ENCODE results near the gene GALNT2.

The GALNT2 gene

DNA sequence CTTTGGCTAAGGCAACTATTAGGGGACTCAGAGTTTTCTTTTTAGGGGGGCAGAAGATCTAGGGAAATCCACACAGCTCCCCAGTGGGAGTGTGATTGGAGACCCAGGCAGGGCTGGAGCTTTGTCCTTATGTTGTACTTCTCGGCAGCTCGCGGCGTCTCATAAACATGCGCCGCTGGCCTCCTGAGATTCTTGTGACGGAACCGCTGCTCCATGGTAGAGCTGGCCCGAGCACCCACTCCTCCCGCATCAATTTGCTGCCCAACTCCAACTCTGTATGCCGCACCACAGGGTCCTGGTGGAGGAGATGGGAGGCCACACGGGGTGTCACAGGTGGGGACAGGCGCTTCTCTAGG is 143.9 kb downstream of the GALNT2 start:
- Histone ChIP-seq H4K20me1 (ENCODE audit: insufficient read depth, low read length, poor library complexity, severe bottlenecking) (peaks cover 8% of the 10 kb centered on the region), H3K27me3 (ENCODE audit: insufficient read depth, low read length, poor library complexity, severe bottlenecking) (no peaks in the 10 kb centered on the region), H3K9me3 (ENCODE audit: insufficient read depth, low read depth, low read length) (no peaks in the 10 kb centered on the region), H3K9ac (ENCODE audit: low read depth, low read length, poor library complexity, severe bottlenecking) (no peak overlapping the region), H3F3A (ENCODE audit: low read depth) (no peaks in the 10 kb centered on the region), H3K36me3 (ENCODE audit: insufficient read depth, low read length) (peaks cover 92% of the 10 kb centered on the region), H3K9me2 (replicated peaks; ENCODE audit: low read depth, low read length) (no peaks in the 10 kb centered on the region), H3K4me2 (ENCODE audit: low read depth, low read length, poor library complexity, severe bottlenecking) (no peak overlapping the region), H3K79me2 (ENCODE audit: insufficient read depth, low read length) (peaks cover 99% of the 10 kb centered on the region), H2AFZ (ENCODE audit: low read length) (no peak overlapping the region), H3K4me1 (ENCODE audit: insufficient read depth, low read length, poor library complexity, severe bottlenecking) (peaks cover 68% of the 10 kb centered on the region), H3K4me3 (ENCODE audit: low read length, poor library complexity, severe bottlenecking) (no peak overlapping the region)
- TF ChIP-seq EZH2phosphoT487 (IDR thresholded peaks at IDR 0.05; ENCODE audit: borderline replicate concordance) = no peak
- TF ChIP-seq CTCF (conservative IDR thresholded peaks at IDR 0.05; ENCODE audit: low read length) = no peak

GRCh38 chr1:230211436-230212145 is 144.6 kb downstream of the GALNT2 start:
- Histone ChIP-seq H3K79me2 (ENCODE audit: insufficient read depth, low read length) (peaks cover 99% of the 10 kb centered on the region), H3K4me1 (ENCODE audit: insufficient read depth, low read length, poor library complexity, severe bottlenecking) (peaks cover 71% of the 10 kb centered on the region), H2AFZ (ENCODE audit: low read length) (no peak overlapping the region), H3F3A (ENCODE audit: low read depth) (no peaks in the 10 kb centered on the region), H3K27me3 (ENCODE audit: insufficient read depth, low read length, poor library complexity, severe bottlenecking) (no peaks in the 10 kb centered on the region), H3K9ac (ENCODE audit: low read depth, low read length, poor library complexity, severe bottlenecking) (peak overlapping the region; percentile 37), H3K9me2 (replicated peaks; ENCODE audit: low read depth, low read length) (no peaks in the 10 kb centered on the region), H4K20me1 (ENCODE audit: insufficient read depth, low read length, poor library complexity, severe bottlenecking) (peaks cover 8% of the 10 kb centered on the region), H3K4me3 (ENCODE audit: low read length, poor library complexity, severe bottlenecking) (no peak overlapping the region), H3K36me3 (ENCODE audit: insufficient read depth, low read length) (peaks cover 91% of the 10 kb centered on the region), H3K9me3 (ENCODE audit: insufficient read depth, low read depth, low read length) (no peaks in the 10 kb centered on the region), H3K4me2 (ENCODE audit: low read depth, low read length, poor library complexity, severe bottlenecking) (no peak overlapping the region)
- TF ChIP-seq EZH2phosphoT487 (IDR thresholded peaks at IDR 0.05; ENCODE audit: borderline replicate concordance) (no peak), CTCF (conservative IDR thresholded peaks at IDR 0.05; ENCODE audit: low read length) (no peak)

GRCh38 chr1:230212405-230212936 is 145.4 kb downstream of the GALNT2 start:
- Histone ChIP-seq H3K9me2 (replicated peaks; ENCODE audit: low read depth, low read length) (no peaks in the 10 kb centered on the region), H3F3A (ENCODE audit: low read depth) (no peaks in the 10 kb centered on the region), H4K20me1 (ENCODE audit: insufficient read depth, low read length, poor library complexity, severe bottlenecking) (peaks cover 8% of the 10 kb centered on the region), H3K36me3 (ENCODE audit: insufficient read depth, low read length) (peaks cover 86% of the 10 kb centered on the region), H3K27me3 (ENCODE audit: insufficient read depth, low read length, poor library complexity, severe bottlenecking) (no peaks in the 10 kb centered on the region), H3K9ac (ENCODE audit: low read depth, low read length, poor library complexity, severe bottlenecking) (peak overlapping the region; percentile 37), H2AFZ (ENCODE audit: low read length) (no peak overlapping the region), H3K4me2 (ENCODE audit: low read depth, low read length, poor library complexity, severe bottlenecking) (no peak overlapping the region), H3K9me3 (ENCODE audit: insufficient read depth, low read depth, low read length) (no peaks in the 10 kb centered on the region), H3K79me2 (ENCODE audit: insufficient read depth, low read length) (peaks cover 99% of the 10 kb centered on the region), H3K4me1 (ENCODE audit: insufficient read depth, low read length, poor library complexity, severe bottlenecking) (peaks cover 79% of the 10 kb centered on the region), H3K4me3 (ENCODE audit: low read length, poor library complexity, severe bottlenecking) (no peak overlapping the region)
- TF ChIP-seq CTCF (conservative IDR thresholded peaks at IDR 0.05; ENCODE audit: low read length) (no peak), EZH2phosphoT487 (IDR thresholded peaks at IDR 0.05; ENCODE audit: borderline replicate concordance) (no peak)
